Testis (tissue), 2 donors: ENCODE measurements around the gene CYB5R3.

Experiments
- POLR2A ChIP-seq: fragments of 450-650 bp; IDR thresholded peaks from one replicate; pipeline ENCODE4 v1.6.1; 2017; ENCODE audit warnings: antibody characterized with exemption, mild to moderate bottlenecking, moderate library complexity
- TF ChIP-seq, protein P1 (sequence below), 3 experiments: fragments of 450-650 bp in 2 of 3; fragments of 200-600 bp in 1 of 3; sonication (generic) in 1 of 3; IDR thresholded peaks; one replicate each; pipeline ENCODE4 v1.5.1; 2016 to 2019; ENCODE audit warnings: antibody characterized with exemption in 3 of 3, mild to moderate bottlenecking in 2 of 3, moderate library complexity in 1 of 3

DNA sequence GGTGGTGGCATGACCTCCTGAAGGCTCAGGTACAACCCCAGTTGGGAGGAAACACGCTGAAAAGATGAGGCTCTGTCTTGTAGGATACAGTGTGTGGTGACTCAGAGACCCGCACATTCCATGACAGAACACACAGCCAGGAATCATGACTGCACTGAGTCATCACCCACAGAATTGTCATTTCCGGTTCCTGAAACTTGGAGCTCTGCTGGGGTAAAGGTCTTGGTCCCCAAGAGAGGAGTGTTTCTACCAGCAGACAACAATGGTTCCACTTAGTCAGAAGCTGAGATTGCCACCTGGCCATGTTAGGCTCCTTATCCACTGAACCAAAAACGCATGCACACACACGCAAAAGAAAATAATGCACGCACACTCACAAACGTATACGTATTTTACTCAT lies 31.5 kb upstream of the CYB5R3 start:
- TF ChIP-seq, protein P1, sequence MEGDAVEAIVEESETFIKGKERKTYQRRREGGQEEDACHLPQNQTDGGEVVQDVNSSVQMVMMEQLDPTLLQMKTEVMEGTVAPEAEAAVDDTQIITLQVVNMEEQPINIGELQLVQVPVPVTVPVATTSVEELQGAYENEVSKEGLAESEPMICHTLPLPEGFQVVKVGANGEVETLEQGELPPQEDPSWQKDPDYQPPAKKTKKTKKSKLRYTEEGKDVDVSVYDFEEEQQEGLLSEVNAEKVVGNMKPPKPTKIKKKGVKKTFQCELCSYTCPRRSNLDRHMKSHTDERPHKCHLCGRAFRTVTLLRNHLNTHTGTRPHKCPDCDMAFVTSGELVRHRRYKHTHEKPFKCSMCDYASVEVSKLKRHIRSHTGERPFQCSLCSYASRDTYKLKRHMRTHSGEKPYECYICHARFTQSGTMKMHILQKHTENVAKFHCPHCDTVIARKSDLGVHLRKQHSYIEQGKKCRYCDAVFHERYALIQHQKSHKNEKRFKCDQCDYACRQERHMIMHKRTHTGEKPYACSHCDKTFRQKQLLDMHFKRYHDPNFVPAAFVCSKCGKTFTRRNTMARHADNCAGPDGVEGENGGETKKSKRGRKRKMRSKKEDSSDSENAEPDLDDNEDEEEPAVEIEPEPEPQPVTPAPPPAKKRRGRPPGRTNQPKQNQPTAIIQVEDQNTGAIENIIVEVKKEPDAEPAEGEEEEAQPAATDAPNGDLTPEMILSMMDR (IDR thresholded peaks at IDR 0.05): no peak
- no peak for TF ChIP-seq POLR2A
